Hindlimb muscle (tissue), 1 donor: ENCODE measurements around the gene RAB1B. TPM values are rescaled to one million over a fixed set of nuclear protein-coding genes. Genes with fewer than 3 reads are reported as not detected.
"Not testable (repeated sequence)": the region's sequence is repeated elsewhere in the genome, so short reads cannot be mapped to it uniquely, and the experiment has no call there.

Source experiments
- DNase-seq: peaks from one replicate; pipeline ENCODE4 v3.0.0-alpha.2; 2013
- polyA plus RNA-seq: library from polyadenylated mRNA; unstranded; fragments of 120-200 nt; gene quantifications from one replicate; pipeline ENCODE4 v1.2.1, GENCODE V29; 2013; ENCODE audit not compliant: insufficient read length

Gene RAB1B
- polyA plus RNA-seq, 1 donor, result 96.1 TPM

DNA sequence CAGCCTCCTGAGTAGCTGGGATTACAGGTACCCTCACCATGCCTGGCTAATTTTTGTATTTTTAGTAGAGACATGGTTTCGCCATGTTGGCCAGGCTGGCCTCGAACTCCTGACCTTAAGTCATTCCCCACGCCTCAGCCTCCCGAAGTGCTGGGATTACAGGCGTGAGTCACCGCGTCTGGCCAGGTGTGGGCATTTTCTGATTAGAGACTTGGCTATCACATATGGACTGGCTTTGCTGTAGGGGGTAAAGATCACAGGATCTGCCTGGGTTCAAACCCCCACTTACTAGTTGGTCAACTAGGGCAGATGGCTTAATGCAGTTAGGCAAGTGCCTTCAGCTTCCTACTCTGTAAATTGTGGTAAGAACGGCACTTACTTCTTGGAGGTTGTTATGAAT, 41.9 kb downstream of the RAB1B start:
- no peak for DNase-seq

DNA sequence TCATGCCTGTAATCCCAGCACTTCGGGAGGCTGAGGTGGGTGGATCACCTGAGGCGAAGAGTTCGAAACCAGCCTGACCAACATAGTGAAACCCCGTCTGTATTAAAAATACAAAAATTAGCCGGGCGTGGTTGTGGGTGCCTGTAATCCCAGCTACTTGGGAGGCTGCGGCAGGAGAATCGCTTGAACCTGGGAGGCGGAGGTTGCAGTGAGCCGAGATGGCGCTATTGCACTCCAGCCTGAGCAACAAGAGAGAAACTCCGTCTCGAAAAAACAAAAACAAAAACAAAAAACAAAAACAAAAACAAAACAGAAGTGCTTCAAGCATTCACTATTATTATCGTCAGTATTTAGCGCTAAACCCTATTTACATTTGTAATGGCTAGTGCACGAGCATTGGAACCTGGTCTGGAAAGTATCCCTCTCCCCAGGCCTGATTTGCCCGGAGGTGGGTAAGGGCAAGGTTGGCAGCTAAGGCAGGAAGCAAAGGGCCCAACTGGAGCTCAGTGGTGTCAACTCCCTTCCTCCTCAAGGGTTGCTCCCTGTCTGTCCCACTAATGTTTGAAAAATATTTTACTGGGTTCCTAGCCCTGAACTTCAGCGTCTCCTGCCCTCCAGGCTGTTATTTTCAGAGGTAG, 42.5 kb downstream of the RAB1B start:
- DNase-seq, result not testable (repeated sequence)

DNA sequence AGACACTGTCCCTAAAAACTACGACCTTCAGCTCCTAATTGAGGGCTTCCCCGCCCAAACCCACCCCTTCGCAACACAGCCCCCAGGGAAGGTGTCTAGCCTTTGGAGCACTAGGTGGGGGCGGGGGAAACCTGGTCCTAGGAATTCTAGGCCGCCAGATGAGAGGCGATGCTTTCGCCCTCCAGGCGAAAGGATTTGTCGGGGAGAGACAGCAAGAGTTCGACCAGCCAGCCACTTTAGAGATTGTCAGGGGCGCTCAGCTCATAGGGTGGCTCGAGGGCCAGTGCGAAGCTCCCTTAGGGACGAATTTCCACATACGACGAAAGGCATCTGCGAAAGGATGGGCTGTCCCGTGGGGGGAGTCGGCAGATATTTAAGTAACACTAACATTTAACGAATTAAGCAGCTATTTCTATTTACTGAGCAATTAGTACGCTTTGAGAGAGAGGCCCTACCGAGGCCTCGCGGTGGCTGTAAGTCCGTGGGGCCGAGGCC, 43.1 kb downstream of the RAB1B start:
- no peak for DNase-seq

DNA sequence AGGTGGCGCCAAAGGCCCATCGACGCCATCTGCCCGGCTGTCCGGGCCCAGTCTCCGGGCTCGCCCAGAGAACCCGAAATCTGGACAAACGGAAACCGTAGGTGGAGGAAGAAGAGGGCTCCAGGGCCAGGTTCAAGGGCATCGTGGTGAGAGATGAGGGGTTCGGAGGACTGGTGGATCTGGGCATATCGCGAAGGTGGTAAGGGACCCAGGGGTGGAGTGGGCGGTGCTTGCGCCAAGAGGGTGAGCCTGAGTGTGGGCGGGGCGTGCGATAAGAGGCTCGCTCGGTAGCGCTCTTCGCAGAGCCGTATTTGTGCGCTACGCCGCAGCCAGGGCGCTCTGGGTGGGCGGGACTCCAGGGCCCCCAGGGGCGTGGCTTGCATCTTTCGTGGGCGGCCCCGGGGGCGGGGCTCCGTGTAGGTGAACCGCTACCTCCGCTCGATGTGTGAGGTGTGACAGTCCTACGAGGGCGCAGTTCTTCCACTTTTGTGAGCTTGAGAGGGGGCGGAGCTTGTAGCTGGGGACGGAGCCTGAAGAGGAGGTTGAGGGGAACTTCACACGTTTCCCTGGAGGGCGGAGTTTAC, 43.6 kb downstream of the RAB1B start:
- peak; percentile 95 for DNase-seq

DNA sequence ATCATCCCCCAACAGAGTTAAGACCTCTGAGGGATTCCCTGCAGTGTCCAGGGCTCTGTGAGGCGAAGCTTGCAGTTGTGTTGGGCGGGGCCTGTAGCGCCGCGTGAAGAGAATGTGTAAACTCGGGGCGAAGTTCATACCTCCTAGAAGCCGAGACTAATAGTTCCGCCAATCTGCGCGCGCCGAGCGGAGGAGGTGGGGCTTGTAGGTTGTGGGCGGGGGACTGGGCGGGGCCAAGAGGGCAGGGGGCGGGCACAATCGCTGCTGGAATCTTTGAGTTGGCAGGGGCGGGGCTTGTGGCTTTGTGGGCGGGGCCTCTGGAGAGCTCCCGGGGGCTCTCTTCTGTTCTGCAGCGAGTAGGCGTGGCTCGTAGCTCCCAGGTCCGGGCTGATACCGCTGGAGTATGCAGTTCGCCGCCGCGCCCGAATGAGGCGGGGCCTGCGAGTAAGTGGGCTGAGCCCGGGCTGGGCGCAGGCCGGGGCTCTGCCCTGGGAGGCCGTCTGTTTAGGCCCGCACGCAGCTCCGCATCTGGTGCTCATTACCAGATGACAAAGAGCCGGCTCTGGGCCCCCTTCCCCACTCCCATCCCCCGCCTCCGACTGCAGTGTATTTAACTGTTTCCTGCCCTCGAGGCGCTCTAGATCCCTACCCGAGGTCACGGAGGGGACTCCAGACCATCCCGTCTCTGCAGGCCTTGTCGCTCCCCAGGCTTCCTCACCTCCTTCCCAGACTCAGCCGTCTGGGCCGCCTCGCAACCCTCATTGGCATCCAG, 44.3 kb downstream of the RAB1B start:
- peak; percentile 98 for DNase-seq

DNA sequence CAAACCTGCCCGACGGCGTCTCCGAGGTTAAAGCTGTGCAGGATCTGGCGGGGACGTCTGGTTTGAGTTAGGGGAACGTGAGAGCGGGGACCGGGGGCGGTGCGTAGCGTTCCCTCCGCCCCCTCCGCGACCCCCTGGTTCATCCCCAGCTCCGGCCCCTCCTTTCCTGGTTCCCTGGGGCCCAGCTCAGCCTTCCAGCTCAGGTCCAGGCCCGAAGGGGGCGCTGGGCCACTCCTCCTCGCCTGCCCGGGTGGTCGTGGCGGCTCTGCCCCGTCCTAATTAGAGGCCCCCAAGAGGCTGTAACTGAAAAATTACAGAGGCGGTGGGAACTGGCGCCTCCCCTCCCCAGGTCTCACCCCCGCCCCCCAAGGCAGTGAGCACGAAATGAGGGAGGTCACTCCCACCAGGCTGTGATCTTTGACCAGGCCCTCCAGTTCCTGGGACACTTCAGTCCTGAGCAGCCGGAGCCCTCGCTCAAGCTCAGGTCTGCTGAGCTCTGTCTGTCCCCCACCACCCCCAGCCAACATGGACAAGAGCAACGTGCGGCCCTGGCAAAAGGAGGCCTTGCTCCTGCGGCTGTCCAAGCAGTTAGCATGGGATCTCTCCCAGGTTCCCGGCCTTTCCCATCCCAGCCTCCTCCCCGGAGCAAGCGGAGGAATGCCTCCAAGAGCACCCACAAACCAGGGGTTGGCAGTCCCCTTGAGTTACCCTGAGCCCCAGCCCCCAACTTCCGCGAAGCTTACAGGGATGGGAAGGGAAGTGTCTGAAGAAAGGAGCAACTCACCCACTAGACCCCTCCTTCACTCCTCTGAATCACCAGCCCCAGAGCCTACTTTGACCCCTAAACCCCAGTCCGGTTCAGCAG, 45.1 kb downstream of the RAB1B start:
- peak; percentile 86 for DNase-seq

DNA sequence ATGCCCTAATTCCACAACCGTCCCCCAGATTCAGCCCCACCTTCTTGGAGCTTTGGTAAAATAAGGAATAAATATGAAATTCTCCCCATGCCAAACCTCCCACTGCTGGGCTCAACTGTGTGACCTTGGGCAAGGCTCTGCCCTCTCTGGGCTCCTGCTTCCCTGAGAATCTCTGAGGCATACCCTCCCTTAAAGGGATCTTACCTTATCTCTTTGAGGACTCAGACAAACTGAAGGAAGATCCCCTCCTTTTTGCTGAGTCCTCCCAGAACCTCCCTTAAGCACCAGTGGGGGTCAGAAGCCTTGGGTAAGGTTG, 45.7 kb downstream of the RAB1B start:
- no peak for DNase-seq

DNA sequence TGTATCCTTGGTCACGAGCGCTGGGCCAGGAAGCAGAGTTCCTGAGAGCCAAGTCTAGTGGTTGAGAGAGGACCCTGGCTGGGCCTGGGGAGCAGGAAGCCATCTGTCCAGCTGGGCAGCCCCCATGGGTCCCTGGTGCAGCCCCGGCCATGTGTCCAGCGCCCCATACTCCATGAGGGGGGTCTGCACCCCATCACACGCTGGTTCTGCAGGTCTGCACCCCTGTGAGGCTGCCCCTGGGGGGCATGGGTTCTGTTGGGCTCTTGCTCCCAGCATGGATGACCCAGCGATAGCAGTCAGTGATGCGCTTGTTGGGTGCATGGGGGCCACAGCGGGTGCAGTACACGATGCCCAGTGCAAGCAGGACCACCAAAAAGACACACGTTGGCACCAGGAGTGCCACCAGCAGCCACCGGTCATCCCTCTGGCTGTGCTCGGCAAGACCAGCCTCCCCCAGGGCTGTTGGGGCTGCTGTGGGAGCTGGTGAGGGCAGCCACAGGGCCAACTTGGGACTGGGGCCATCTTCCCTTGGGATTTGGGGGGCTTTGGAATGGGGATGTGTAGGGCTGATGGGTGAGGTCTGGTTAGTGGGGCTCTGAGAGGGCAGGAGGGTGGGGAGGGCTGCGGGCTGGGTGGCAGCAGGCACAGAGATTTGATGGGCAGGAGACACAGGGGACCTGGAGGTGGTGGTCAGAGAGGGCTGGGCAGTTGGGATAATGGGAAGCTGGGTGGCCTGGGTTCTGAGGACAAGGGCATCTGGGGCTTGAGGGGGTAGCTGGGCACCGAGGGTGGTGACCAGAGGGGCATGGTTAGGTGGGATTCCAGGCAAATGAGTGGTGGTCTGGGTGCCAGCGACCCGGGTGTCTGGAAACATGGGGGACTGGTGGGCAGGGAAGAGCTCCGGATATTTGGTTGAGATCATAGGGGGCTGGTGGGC, 46.4 kb downstream of the RAB1B start:
- no peak for DNase-seq

DNA sequence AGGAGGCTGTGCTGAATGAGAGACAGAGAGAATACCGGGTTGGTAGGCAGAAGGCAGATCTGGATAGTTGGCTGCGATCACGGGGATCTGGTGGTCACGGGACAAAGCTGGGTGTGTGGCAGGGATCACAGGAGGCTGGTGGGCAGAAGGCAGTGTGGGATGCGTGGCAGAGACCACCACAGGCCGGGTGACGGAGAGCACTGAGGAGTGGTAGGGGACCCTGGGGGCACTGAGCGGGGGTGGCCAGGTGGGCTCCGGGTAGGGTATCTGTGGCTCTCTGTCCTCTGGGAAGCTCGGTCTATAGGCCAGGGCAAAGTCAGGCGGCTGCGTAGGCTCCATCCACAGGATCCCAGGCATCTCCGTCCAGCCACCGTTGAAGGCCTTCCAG, 47.1 kb downstream of the RAB1B start:
- DNase-seq, result no peak

DNA sequence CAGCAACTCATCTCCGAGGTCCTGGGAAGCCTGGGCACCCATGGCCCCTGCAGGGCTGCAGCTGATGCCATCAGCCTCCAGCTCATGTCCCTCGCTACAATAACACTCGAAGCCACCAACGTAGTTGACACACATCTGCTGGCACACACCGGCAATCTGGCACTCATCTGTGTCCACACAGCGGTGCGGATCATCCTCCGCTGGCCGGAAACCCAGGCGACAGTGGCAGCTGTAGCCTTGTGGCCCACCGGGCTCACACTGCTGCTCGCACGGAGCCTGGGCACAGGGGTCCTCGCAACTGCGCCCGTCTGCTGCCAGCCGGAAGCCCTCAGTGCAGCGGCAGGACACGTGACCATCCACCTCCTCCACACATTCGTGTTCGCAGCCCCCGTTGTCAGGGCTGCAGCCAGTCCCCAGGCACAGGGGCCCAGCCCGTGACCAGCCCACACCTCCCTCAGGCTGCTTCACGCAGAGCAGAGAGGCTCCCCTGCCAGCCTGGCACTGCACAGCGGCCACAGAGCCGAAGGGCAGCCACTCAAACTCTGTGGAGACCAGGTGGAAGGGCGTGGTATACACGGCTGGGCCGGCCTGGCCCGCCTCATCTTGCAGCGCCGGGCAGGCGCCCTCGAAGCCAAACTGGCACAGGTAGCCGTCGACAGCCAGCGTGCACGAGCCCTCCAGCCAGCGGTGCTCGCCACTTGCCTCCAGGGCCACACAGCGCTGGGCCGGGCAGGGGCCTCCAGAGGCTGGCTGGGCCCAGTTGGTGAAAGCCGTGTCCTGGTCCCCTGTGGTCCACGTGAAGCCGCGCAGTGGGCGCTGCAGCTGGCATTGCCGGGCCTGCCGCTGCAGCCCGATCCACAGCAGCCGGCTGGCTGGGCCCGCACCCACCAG, 47.7 kb downstream of the RAB1B start:
- DNase-seq, result no peak

DNA sequence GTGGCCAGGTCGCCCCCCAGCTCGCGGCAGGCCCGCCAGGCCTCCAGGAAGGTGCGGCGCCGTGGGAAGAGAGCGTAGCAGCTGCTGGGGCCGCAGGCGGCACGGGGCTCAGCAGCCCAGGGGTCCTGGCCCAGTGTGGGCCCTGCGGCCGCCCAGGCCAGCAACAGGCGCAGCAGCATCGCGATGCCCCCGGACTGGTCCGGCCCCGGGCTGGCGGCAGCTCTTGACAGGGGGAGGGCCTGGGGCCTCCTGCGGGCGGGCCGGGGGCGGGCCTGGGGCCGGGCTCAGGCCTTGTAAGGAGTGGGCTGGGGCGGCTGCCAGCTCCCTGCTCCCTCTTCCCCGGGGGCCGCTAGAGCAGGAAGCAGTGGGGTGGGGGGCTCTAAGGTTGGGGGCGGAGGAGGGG, 48.4 kb downstream of the RAB1B start, which contains the start of gene CD248:
TSS of gene CD248 (minus strand) at position 196 of the 403 bp plus-strand sequence. CDS start at position 179, 17 bp downstream.
- DNase-seq, result peak; percentile 87

DNA sequence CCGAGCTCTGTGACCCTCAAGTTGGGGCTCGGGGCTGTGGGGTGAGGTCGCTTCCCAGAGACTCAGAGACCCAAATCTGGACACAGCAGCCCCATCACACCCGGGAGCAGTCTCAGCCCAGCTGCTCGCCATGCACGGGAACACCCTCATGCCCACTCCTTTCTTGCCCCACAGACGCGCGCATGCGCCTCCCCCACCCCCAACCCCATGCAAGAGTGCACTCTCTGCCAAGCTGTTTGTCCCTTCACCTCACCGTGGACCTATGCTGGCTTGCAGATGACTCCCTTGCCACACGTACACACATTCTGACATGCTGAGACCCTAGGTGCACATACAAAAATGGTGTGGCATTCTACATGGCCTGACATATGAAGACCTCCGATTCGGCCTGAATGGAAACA, 48.9 kb downstream of the RAB1B start:
- DNase-seq, result no peak

DNA sequence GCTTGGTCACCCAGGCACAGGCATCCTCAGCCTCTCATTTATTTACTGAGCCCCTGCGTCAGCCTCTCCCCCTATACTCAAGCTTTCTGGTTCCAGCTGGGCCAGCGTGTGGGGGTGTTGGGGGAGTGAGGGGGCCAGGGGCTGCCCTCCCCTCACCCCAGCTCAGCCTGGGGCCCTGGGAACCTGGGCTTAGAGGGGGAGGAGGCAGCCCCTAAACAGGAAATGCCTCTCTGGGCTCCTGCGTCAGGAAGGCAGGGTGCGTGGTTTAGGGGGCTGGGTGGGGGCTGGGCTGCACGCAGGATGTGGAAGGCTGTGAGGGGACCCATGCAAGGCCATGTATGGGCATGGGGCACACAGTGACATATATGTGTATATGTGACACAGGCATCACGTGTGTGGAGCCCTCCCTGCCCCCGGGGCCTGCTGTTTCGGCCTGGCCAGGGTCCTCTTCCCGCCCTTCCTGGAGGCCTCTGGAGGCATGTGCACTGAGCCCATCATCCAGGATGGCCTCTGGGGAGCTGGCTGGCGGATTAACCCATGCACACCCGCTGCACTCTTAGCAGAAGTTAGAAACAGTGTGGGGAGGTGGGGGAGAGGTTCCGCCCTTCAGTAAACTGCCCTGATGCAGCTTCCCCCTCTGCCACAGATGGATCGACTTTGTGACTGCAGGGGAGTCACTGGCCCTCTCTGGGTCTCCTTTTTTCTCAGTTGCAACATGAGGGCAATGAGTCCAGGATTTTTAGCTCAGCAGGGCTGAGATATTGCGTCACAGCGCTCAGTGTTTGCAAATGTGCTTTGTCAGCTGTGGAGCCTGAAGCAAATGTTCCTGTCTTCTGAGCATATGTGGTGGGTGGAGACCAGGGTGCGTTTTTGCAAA, 49.5 kb downstream of the RAB1B start:
- no peak for DNase-seq

DNA sequence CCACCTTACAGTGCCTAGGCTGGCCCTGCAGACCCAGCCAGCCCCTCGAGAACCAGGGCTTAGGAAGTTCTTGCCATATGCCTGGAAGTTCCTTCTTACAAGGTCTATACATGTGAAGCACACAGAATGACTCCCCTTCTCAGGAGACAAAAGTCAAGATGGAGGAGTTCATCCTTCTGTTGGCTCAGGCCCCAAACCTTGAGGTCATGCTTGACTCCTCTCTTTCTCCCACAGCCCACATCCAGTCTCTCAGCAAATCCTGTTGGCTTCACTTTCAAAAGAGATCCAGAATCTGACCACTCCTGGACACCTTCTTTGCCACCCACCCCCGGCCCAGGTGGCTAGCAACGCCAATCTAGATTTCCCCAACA, 50.1 kb downstream of the RAB1B start:
- DNase-seq, result no peak

DNA sequence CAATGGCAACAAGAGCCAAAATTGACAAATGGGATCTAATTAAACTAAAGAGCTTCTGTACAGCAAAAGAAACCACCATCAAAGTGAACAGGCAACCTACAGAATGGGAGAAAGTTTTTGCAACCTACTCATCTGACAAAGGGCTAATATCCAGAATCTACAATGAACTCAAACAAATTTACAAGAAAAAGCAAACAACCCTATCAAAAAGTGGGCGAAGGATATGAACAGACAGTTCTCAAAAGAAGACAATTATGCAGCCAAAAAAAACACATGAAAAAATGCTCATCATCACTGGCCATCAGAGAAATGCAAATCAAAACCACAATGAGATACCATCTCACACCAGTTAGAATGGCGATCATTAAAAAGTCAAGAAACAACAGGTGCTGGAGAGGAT, 51.9 kb downstream of the RAB1B start:
- DNase-seq, result not testable (repeated sequence)

DNA sequence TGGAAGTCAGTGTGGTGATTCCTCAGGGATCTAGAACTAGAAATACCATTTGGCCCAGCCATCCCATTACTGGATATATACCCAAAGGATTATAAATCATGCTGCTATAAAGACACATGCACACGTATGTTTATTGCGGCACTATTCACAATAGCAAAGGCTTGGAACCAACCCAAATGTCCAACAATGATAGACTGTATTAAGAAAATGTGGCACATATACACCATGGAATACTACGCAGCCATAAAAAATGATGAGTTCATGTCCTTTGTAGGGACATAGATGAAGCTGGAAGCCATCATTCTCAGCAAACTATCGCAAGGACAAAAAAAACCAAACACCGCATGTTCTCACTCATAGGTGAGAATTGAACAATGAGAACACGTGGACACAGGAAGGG, 52.3 kb downstream of the RAB1B start:
- not testable (repeated sequence) for DNase-seq

DNA sequence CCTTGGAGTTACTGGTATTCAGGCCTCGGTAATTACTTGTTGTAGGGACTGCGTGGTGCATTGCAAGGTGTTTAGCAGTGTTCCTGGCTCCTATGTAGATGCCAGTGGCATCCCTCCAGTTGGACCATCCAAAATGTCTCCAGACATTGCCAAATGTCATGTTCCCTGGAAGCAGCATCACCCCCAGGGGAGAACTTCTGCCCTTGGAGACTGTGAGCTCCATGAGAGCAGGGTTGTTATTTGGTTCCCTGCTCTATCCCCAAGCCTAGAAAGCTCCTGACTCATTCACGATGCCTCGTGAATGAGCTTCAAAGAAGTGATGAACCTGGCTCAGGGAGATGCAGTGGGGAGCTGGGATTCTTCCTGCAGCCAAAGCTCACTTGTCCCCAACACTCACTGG, 53.2 kb downstream of the RAB1B start:
- no peak for DNase-seq

DNA sequence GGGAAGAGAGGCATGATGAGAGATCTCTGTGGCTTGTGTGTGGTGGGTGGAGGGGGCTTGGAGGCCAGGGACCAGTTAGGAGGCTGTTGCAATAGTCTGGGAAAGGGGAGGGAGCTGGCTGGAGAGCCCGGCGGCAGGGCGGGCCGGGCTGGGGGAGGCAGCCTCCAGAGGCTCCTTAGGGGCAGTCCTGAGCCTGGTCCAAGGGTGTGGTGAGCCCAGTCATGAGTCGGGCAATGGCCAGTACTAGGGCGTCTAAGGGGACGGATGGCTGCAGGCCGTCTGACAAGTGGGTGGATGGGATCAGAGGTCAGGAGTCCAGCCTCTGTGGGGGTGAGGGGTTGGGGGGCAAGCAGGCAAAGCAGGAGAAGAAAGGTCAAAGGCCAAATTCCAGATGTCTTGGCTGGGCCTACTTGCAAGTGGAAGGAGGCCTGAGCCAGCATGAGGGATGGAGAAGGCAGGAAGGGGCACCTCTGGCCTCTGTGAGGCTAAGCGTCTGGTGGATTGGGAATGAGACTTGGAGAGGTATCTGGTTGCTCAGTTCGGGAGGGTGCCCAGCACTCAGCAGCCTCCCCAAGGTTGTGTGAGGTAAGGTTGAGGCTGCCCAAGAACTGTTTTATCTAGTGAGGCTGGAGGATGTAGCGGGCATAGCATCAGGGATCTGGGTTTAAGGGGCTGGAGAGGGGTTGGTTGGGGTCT, 54.4 kb downstream of the RAB1B start:
- DNase-seq, result no peak

DNA sequence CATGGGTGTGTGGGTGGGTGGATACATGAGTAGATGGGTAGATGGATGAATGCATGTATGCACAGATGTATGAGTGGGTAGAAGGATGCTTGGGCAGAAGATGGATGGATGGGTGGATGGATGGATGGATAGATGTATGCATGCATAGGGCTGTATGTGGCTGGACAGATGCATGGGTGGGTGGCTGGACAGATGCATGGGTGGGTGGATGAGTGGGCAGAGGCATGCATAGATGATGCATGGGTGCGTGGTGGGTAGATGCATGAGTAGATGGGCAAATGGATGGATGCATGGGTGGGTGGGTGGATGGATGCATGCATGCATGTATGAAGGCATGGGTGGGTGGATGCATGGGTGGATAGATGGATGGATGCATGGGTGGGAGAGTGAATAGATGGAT, 55.2 kb downstream of the RAB1B start:
- no peak for DNase-seq
